ENCODE measurements around the gene MYH6. TPM values are rescaled to one million over a fixed set of nuclear protein-coding genes. Genes with fewer than 3 reads are reported as not detected.

MYH6 gene
- polyA plus RNA-seq, 1 donor from 2014 or later = not detected

DNA sequence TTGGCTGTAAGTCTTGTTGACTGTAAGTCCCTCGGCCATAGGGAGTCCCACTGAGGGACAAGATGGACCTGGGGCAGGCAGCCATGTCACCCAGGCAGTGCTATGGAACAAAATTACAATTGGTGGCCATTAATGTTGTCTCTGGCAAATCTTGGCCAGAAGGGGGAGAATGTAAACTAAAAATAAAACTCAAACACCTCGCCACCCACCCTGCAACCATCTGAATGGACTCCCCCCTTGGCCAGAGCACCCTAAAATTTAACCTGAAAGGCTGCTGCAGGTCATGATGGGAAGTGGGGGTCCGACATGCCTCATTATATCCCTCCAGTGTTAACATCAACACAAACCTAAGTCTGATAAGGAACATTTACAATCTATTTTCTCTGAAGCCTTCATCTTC, 63.6 kb downstream of the MYH6 start:
- Mint-ChIP-seq H3K27me3 (peaks cover 7% of the 10 kb centered on the region), H3K4me1 (peaks cover 0 to 4% (median 0%) of the 10 kb centered on the region in 3 donors), H3K27ac (no peak overlapping the region), H3K36me3 (peaks cover 2% of the 10 kb centered on the region), H3K4me3 (no peak overlapping the region), H3K9me3 (peaks cover 0 to 4% (median 4%) of the 10 kb centered on the region in 3 donors)

- Mint-ChIP-seq H3K4me3 (no peak overlapping the region), H3K27ac (no peak overlapping the region), H3K4me1 (no peaks in the 10 kb centered on the region), H3K36me3 (peaks cover 2% of the 10 kb centered on the region), H3K27me3 (peaks cover 19% of the 10 kb centered on the region), H3K9me3 (peaks cover 0 to 9% (median 9%) of the 10 kb centered on the region in 3 donors)
Measured at GRCh38 chr14:23339506-23340268, 68.4 kb downstream of the MYH6 start.

DNA sequence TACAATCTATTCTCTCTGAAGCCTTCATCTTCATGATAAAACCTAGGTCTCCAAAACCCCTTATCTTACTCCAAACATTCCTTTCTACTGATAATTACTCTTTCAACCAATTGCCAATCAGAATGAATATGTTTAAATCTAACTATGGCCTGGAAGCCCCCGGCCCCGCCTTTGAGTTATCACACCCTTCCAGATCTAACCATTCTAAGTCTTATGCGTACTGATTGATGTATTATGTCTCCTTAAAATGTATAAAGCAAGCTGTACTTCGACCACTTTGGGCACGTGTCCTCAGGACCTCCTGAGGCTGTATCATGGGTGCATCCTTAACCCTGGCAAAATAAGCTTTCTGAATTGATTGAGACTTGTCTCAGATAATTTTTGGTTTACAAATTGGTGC, 72.5 kb downstream of the MYH6 start:
- H3K27me3 Mint-ChIP-seq = peaks cover 17% of the 10 kb centered on the region
- H3K27ac Mint-ChIP-seq = no peak overlapping the region
- H3K4me3 Mint-ChIP-seq = no peak overlapping the region

More for the DNA sequence above, 72.5 kb downstream of the MYH6 start:
- Mint-ChIP-seq H3K4me1 (no peaks in the 10 kb centered on the region), H3K36me3 (peaks cover 2% of the 10 kb centered on the region), H3K9me3 (peaks cover 0 to 9% (median 9%) of the 10 kb centered on the region in 3 donors)

Other genes starting within 250 kb of the MYH6 start
- gene SLC7A8, start 224.6 kb downstream of the MYH6 start, polyA plus RNA-seq = 0.25 TPM
- gene RNF212B, start 170.3 kb downstream of the MYH6 start, polyA plus RNA-seq = not detected
- 5.6 TPM for gene HOMEZ, start 122.1 kb downstream of the MYH6 start, polyA plus RNA-seq
- 2.3 TPM for gene PPP1R3E, start 105.4 kb downstream of the MYH6 start, polyA plus RNA-seq
- 0.65 TPM for gene BCL2L2, start 101.4 kb downstream of the MYH6 start, polyA plus RNA-seq
- 127 TPM for gene PABPN1, start 86.8 kb downstream of the MYH6 start, polyA plus RNA-seq
- gene SLC22A17, start 55.4 kb downstream of the MYH6 start, polyA plus RNA-seq = 0.49 TPM
- gene EFS, start 43.1 kb downstream of the MYH6 start, polyA plus RNA-seq = not detected
- gene IL25, start 35.5 kb downstream of the MYH6 start, polyA plus RNA-seq = not detected
- 0.80 TPM for gene CMTM5, start 31.2 kb downstream of the MYH6 start, polyA plus RNA-seq
- not detected for gene MYH7, start 27.4 kb upstream of the MYH6 start, polyA plus RNA-seq
- gene NGDN, start 61.4 kb upstream of the MYH6 start, polyA plus RNA-seq = 74.1 TPM
- gene ZFHX2, start 143.5 kb upstream of the MYH6 start, polyA plus RNA-seq = 0.26 TPM
- 18.1 TPM for gene THTPA, start 148.0 kb upstream of the MYH6 start, polyA plus RNA-seq
- 119 TPM for gene AP1G2, start 159.5 kb upstream of the MYH6 start, polyA plus RNA-seq
- 0.15 TPM for gene JPH4, start 170.5 kb upstream of the MYH6 start, polyA plus RNA-seq
- gene DHRS2, start 228.1 kb upstream of the MYH6 start, polyA plus RNA-seq = not detected